GM21737 (cell line): ENCODE results near the gene NSMCE1.
"Not testable (repeated sequence)": the region's sequence is repeated elsewhere in the genome, so short reads cannot be mapped to it uniquely, and the experiment has no call there.

Source experiments
- ATAC-seq: cut with Tn5 transposase; IDR thresholded peaks from one replicate; pipeline ENCODE4 v1.9.1; 2021; ENCODE audit warnings: mild to moderate bottlenecking, moderate library complexity; ENCODE audit not compliant: unreplicated experiment

Gene NSMCE1

DNA sequence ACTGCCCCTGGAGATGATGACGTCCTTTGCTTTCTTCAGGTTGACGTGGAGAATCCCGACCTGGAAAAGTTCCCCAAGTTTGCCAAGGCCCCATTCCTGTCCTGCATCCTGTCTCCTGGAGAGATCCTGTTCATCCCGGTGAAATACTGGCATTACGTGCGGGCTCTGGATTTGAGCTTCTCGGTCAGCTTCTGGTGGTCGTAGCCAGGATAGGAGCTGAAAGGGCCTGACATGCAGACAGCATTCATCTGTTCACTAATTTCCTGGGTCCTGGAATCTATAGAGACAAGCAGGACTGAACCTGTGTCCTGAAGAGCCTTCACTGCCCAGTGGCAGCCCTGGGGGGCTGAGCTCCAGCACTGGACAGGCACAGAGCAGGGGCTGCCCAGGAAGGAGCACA is 48.0 kb downstream of the NSMCE1 start:
- no peak for ATAC-seq

DNA sequence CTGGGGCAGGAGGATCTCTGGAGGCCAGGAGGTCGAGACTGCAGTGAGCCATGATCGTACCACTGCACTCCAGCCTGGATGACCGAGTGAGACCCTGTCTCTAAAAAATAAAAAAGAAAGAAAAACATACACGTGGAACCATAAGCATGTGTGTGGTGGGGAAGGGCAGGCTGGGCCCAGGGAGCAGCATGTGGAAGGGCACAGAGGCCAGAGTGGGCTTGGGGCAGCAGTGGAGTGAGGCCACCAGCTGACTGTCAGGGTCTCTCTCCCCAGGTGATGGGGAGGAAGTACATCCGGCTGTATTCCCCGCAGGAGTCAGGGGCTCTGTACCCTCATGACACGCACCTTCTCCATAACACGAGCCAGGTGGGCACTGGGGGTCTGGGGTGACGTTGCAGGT is 48.5 kb downstream of the NSMCE1 start:
- ATAC-seq = no peak

DNA sequence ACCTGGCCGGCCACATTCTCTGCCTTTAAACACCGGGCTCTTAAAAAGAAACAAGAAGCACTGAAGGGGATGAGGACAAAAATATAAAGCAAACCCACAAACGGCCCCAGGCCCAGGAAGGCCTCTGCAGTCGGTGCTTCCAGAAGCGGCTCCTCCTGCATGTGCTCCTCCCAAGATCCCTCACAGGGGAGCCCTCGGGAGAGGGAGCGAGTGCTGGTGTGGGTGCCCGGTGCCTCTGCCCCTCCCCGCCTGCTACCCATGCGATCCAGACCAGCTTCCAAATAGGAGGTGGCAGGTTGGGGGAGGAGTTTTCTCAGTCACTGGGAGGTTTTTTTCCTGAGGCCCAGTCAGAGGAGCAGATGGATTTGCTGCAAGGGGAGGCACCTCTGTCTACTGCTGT is 49.4 kb downstream of the NSMCE1 start:
- ATAC-seq = no peak

DNA sequence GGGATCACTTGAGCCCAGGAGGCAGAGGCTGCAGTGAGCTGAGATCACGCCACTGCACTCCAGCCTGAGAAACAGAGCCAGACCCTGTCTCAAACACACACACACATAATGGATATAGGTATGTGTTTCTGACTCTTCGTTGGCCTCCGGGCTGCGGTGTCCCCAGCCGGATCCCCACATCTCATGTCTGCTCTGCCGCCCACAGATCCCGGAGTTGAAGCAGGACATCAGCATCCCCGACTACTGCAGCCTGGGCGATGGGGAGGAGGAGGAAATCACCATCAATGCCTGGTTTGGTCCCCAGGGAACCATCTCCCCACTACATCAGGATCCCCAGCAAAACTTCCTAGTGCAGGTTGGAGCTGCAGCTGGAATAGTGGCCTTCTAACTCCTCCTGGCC is 49.8 kb downstream of the NSMCE1 start:
- ATAC-seq = no peak

DNA sequence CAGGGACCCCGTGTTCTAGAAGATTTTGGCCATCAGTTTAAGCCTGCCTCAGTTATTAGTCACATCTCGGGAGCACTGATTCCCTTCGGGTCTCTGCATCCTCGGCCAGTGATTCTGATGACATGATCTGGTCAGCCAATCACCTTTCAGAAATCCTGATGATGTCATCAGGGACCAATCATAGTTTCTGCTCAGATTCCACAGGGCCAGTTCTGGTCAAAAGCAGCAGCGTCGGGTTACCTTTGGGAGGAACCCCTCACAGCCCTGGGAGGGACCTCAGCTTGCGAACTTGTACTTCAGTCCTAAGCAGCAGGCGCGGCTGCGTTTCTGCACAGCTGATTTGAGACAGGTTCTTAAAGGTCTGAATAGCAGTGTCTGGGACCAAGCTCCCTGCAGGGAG is 51.3 kb downstream of the NSMCE1 start:
- no peak for ATAC-seq

DNA sequence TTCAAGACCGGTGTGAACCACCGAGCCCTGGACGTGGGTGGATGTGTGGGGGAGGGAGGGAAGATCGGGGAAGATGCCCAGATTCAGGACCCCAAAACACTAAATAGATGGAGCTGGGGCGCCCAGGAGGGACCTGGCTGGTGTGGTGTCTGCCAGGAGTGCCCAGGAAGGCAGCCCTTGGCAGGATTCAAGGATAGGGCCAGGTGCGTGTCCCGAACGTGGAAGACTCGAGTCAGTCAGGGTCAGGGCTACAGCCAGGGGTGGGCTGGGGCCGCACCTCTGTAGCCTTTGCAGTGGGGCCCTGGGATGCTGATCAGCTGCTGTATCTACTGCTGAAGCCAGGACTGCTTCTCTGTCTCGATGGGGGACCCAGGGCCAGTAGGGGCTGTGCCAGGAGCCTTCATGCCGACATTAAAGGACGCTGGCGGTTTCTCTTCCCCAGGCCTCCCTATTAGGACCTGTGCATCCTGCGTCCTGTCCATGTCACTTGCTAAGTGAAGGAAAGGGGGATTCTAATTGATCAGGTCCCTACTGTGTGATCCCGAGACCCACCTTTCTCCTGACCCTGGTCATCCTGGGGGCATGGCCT is 52.2 kb downstream of the NSMCE1 start:
- ATAC-seq = no peak

DNA sequence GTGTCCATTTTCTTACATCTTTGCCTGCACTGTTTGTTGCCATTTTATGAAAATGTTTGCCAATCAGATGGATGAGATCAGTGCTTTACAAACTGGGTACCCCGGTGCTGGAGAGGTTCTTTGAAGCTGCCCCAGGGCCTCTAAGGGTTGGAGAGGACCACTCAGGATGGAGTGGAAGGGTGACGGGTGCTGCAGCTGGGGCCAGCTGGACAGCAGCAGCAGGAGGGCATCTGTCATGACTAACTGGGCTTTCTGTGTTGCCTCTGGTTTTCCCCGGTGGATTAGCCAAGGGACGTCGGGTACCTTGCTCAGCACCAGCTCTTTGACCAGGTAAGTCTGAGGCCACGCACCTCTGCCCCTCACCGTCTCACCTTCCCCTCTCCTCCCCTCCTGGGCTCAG is 52.9 kb downstream of the NSMCE1 start:
- ATAC-seq = no peak

DNA sequence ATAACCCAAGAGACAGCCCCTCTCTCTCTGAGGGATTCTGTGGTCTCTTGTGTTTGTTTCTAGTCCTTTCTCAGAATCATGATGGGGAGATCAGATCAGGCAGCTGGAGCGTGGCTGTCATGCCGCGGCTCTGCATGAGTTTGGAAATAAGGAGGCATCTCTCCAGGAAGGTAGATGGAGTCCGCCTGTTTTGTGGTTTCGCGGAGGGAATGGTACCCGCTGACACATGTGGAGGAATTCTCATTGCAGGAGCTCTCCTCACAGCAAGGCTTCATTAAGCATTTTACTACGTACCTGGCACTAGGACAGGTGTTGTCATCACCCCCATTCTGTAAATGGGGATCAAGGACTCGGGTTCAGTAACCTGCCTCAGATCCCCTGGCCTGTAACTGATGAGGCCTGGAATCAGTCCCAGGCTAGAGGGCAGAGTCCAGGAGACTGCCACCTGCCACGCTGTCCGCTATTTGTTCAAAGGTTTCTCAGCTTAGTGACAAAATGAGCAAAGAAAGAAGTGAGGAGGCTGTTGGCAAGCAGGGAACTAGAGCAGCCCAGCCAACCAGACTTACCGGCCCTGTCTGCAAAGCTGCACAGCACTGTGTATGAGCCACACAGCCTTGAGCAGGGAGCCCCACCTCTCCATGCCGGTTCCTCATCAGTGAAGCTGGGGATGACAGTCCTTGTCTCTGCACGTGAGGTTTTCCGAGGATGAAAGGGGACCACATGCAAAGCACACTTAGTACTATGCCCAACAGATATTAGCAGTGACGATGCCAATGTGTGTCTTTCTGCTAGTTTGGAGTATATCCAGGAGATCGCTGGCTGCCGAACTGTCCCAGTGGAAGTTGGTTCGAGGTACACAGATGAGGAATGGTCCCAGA is 54.2 kb downstream of the NSMCE1 start:
- no peak for ATAC-seq

DNA sequence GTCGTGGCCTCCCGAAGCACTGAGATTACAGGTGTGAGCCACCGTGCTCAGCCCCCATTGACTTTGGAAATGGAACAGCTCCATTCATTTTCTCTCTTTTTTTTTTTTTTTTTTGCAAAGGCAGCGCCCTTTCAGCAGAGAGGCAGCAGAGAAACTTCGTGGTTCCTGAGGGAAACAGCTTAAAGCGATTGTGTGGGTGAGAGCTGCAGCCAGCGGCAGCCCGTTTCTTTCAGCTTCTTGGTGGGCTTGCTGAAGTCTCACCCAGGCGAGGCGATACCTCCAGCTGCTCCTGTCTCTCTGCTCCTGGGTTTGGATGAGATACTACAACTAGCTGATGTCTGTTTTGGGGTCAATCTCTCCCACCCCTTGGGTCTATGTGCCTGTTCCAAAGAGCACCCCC is 57.5 kb downstream of the NSMCE1 start:
- no peak for ATAC-seq

DNA sequence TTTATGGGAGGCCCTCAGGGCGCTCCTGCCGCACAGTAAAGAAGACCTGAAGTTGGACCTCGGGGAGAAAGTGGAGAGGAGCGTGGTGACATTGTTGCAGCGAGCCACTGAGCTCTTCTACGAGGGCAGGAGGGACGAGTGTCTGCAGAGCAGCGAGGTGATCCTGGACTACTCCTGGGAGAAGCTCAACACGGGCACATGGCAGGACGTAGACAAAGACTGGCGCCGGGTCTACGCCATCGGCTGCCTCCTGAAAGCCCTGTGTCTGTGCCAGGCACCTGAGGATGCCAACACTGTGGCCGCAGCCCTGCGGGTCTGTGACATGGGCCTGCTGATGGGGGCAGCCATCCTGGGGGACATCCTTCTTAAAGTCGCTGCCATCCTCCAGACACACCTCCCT is 58.4 kb downstream of the NSMCE1 start:
- no peak for ATAC-seq

DNA sequence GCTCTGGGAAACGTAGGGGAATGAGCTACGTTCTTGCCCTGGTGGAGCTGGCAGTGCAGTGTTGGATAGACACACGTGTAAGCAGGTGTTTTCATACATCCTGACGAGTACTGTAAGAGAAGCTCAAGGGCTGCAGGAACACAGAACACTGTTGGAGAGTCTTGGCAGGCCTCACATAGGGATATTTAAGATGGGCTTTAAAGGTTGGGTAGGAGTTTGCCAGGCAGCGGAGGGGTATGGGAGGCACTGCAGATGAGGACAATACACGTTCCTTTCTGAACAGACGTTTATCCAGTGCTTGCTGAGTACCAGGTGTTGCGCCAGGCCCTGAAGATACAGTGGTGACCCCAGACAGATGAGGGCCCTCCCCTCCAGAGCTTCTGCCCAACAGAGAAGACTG is 59.0 kb downstream of the NSMCE1 start:
- no peak for ATAC-seq

DNA sequence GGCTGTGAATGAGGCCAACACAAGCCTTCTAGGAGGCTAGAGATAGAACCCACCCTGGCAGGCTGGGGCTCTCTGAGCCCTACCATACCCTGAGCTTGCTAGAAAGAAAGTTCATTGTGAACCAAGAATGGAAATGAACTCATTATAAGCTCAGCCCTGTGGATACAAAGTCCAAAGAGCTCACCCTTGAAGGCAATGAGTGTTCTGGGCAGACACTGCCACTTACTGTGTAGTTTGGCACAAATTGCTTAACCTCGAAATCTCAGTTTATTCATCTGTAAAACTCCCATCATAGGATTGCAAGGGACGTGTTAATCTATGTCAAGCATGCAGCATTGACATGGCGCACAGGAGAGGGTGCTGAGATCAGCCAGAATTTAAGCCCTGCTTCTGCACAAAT is 59.8 kb downstream of the NSMCE1 start:
- no peak for ATAC-seq

DNA sequence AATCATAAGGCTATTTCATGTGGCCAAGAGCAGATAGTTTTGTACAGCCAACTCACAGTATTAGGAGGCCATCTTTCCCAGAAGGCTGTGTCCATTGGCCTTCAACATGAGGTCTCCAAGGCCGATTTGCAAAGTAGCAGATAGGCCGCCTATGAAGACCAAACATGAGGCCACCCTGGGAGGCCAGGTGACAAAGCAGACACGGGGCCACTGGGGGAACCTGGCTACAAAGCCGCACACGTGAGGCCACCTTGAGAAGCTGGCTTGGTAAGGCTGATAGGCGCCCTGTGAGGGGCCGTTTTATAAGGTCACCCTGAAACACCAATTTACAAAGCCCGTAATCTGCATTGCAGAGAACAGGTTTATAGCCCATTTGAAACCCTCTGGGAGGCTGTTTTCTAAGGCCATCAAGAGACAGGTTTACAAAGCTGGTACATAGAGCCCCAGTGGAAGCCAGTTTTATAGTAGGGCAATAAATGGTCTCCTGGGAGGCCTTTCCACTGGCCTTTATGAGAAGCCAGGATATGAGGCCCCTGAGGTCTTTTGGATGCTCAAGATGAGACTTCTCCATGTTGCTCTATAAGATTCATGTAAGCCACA is 60.4 kb downstream of the NSMCE1 start:
- ATAC-seq = no peak

DNA sequence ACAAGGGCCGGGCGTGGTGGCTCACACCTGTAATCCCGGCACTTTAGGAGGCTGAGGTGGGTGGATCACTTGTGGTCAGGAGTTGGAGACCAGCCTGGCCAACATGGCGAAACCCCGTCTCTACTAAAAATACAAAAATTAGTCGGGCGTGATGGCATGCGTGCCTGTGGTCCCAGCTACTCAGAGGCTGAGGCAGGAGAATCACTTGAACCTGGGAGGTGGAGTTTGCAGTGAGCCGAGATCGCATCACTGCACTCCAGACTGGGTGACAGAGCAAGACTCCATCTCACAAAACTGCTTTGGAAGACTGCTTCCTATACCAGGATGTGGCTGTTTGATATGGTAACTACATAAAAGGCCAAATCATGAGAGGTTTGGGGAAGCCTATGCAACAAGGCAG is 61.5 kb downstream of the NSMCE1 start:
- not testable (repeated sequence) for ATAC-seq

DNA sequence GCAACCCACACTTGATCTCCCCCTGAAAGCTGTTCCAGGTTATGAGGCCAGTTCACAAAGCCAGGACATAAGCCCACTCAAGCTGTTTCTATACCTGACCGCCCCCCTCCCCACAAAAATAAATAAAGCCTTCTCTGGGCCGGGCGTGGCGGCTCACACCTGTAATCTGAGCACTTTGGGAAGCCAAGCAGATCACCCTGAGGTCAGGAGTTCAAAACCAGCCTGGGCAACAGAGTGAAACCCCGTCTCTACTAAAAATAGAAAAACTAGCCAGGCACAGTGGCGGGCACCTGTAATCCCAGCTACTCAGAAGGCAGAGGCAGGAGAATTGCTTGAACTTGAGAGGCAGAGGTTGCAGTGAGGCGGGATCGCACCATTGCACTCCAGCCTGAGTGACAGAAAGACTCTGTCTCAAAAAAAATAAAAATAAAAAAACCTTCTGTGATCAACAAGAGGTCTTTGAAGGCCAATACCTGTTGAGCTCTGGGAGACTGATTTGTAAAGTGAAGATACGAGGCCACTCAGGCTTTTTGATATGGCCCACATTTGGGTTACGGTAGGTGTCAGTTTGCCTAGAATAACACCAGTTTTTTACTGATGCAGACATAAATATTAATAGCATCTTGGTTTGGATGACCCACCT is 63.0 kb downstream of the NSMCE1 start:
- ATAC-seq = no peak

DNA sequence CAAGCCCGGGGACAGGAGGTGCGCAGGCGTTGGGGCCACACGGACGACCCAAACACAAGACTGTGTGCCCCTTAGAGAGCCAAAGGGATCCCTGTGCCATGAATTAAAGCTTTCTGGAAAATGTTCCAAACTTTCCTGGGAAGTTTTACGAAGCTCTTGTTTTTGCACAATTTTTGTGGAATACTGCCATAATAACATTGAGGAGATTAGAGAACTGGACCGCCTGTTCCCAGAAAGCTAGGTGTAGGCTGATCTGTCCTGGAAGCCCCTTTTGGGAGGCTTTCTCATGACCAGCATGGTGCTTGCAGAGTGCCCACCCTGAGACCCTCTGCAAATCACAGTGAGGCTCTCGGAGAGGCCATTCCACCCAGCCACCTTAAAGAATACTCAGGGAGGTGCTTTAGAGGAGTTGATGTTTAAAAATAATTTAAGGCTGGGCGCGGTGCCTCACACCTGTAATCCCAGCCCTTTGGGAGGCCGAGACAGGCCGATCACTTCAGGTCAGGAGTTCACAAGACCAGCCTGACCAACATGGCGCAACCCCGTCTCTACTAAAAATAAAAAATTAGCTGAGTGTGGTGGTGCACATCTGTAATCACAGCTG is 64.2 kb downstream of the NSMCE1 start:
- ATAC-seq = no peak

DNA sequence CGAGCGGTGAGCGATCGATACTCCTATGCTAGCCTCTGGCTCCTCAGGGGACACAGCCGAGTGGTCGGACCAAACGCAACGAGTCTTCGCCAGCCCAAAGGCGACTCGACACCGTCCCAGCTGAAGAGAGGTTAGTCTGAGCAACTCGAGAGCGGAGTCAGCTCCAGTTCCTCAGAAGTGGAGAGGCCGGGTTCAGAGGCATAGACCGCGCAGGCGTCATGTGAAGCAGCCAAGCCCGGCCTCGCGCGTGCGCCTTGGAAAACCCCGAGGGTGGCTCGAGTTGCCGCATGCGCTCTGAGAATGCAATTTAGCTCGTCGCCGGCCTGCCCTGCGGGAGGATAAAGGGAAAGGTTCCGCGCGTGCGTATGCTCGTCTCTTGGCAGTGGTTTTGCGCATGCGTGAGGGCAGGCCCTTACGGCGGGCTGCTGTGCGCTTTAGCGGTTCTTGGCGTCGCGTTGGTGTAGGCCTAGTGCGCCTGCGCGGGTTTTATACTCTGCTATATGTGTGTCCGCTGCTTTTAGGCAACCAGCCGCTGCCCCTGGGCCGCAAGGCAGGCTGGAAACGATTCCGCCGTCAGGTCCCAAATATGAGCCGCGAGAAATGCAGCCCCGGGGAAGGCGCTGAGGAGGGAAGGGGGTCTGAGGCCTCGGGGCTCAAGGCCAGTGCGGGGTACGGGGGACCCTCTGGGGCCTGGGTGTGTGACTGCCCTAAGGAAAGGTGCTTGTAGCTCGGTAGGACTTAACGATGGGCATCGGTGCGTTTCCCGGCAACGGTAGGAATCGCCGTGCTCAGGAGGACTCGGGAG is 64.9 kb downstream of the NSMCE1 start, which contains the start of gene KDM8:
Gene KDM8 (plus strand): TSS at position 20 of the 805 bp plus-strand sequence. CDS start 6,598 bp downstream, outside the sequence.
- peak; percentile 69 for ATAC-seq

DNA sequence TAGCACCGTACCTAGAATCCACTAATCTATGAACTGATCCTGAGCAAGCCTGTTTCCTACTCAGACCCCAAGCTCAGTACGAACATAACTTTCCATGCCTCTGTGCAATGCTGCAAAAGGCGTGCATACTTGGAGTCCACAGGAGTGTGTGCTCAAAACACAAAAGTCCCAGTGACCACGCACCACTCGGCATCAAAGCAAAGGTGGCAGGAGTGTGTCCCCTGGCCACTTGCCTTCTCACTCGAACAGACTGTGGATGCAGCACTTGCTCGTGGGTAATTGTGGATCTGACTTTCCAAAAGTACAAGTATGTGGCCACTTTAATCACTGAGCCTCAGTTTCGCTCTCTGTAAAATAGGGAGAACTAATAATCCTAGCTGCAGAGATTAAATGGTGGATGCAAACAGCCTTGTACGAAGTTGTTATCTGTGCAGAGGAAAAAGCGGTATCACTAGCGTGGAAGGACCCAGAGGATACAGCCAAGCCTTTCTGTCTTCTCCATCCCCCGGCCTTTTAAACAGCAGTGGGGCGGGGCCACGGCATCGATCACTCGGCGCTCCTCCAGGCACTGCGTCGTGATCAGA is 65.6 kb downstream of the NSMCE1 start:
- ATAC-seq = peak; percentile 72

DNA sequence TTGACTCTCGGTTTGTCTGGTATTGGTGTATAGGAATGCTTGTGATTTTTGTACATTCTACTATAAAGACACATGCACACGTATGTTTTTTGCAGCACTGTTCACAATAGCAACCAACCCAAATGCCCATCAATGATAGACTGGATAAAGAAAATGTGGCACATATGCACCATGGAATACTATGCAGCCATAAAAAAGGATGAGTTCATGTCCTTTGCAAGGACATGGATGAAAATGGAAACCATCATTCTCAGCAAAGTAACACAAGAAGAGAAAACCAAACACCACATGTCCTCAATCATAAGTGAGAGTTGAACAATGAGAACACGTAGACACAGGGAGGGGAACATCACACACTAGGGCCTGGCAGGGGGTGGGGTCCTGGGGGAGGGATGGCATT is 67.7 kb downstream of the NSMCE1 start:
- not testable (repeated sequence) for ATAC-seq

DNA sequence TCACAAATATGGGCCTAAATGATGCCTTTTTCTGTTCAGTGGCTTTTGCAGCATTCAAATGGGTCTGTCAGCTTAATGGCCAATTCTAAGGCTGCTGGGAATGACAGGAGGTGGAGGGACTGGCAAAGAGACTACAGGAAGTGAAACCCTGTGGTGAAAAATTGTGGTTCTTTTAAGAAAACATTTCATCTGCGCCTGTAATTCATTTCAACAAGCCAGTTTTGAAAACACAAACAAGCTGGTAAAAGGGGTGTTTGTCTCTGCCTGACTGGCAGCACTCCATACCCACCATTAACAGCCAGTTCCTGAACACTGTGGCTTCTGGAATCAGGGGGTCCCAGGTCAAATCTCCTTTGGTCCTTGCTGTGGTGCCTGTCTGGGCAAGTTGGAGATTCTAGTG is 68.8 kb downstream of the NSMCE1 start:
- no peak for ATAC-seq
